GM18498 (cell line): ENCODE measurements around the gene ARMC5.

Experiments
- ATAC-seq: cut with Tn5 transposase; IDR thresholded peaks from one replicate; pipeline ENCODE4 v1.9.1; 2021; ENCODE audit warnings: mild to moderate bottlenecking, moderate library complexity; ENCODE audit not compliant: unreplicated experiment

ARMC5 gene

GRCh38 chr16:31461201-31461920 is 2.1 kb downstream of the ARMC5 start:
- ATAC-seq: no peak

- no peak for ATAC-seq
These were observed 2.9 kb downstream of the ARMC5 start for GRCh38 chr16:31461921-31462804.

GRCh38 chr16:31464348-31464769 is 5.1 kb downstream of the ARMC5 start:
- ATAC-seq: no peak

GRCh38 chr16:31464781-31465260 is 5.5 kb downstream of the ARMC5 start:
- no peak for ATAC-seq

GRCh38 chr16:31465788-31466370 is 6.6 kb downstream of the ARMC5 start:
- no peak for ATAC-seq

- no peak for ATAC-seq
These were observed 7.1 kb downstream of the ARMC5 start for GRCh38 chr16:31466381-31466841.

GRCh38 chr16:31467151-31467773 is 8.0 kb downstream of the ARMC5 start:
- ATAC-seq: no peak

GRCh38 chr16:31467858-31468257 is 8.6 kb downstream of the ARMC5 start:
- no peak for ATAC-seq

GRCh38 chr16:31470615-31471014 is 11.3 kb downstream of the ARMC5 start:
- no peak for ATAC-seq

GRCh38 chr16:31471241-31471874 is 12.1 kb downstream of the ARMC5 start:
- ATAC-seq: no peak

GRCh38 chr16:31471875-31472708 is 12.8 kb downstream of the ARMC5 start, which contains the start of gene TGFB1I1:
TSS of gene TGFB1I1 (plus strand) at chr16:31472152. CDS start at chr16:31472189, 37 bp downstream.
- no peak for ATAC-seq

GRCh38 chr16:31472709-31473203 is 13.5 kb downstream of the ARMC5 start:
- no peak for ATAC-seq

GRCh38 chr16:31473264-31473984 is 14.1 kb downstream of the ARMC5 start:
- ATAC-seq: no peak

- ATAC-seq: no peak
These were observed 14.9 kb downstream of the ARMC5 start for GRCh38 chr16:31474173-31474714.

GRCh38 chr16:31474773-31475738 is 15.8 kb downstream of the ARMC5 start:
- ATAC-seq: no peak

GRCh38 chr16:31475946-31476302 is 16.6 kb downstream of the ARMC5 start:
- no peak for ATAC-seq
